Measurements from ENCODE around the gene SULT1C2.
"Not testable (repeated sequence)": the region's sequence is repeated elsewhere in the genome, so short reads cannot be mapped to it uniquely, and the experiment has no call there.

SULT1C2 gene

GRCh38 chr2:108355906-108356734 lies 67.4 kb downstream of the SULT1C2 start:
- DNase-seq: no peak

GRCh38 chr2:108359336-108359735 lies 70.6 kb downstream of the SULT1C2 start:
- DNase-seq: not testable (repeated sequence)
